Neural crest cell (in vitro differentiated cells): Measurements from ENCODE around the gene STEAP1. TPM values are rescaled to one million over a fixed set of nuclear protein-coding genes. Genes with fewer than 3 reads are reported as not detected.

ENCODE experiments used
- DNase-seq: peaks from one replicate; pipeline ENCODE4 v3.0.0; 2021; ENCODE audit warnings: low read depth, mixed read lengths, low spot score
- H3K27ac Mint-ChIP-seq: one replicate; pipeline ENCODE4 v1.8.0; 2021; ENCODE audit warnings: mild to moderate bottlenecking, mixed read lengths; ENCODE audit not compliant: unreplicated experiment
- H3K27me3 Mint-ChIP-seq: 2 replicates; pipeline ENCODE4 v1.8.0; 2021; ENCODE audit warnings: low read depth, mild to moderate bottlenecking, mixed read lengths
- H3K36me3 Mint-ChIP-seq: 2 replicates; pipeline ENCODE4 v1.8.0; 2021; ENCODE audit warnings: low read depth, mild to moderate bottlenecking, mixed read lengths
- H3K4me1 Mint-ChIP-seq: 2 replicates; pipeline ENCODE4 v1.8.0; 2021; ENCODE audit warnings: mixed read lengths
- H3K4me3 Mint-ChIP-seq: one replicate; pipeline ENCODE4 v1.8.0; 2021; ENCODE audit warnings: mild to moderate bottlenecking, mixed read lengths
- H3K9me3 Mint-ChIP-seq: 2 replicates; pipeline ENCODE4 v1.8.0; 2021; ENCODE audit warnings: mixed read lengths
- total RNA-seq: library from RNA; stranded (reverse); gene quantifications from 2 replicates; pipeline ENCODE4 v1.2.1, GENCODE V29; 2021
- TF ChIP-seq, protein P1 (sequence below): fragments of 200-600 bp; sonication (generic); conservative IDR thresholded peaks from 2 replicates; pipeline ENCODE4 v1.5.0; 2021; ENCODE audit warnings: antibody characterized with exemption, mild to moderate bottlenecking

Gene STEAP1
- total RNA-seq, 1 donor from 2014 or later = 2.4 TPM

GRCh38 chr7:90190995-90191394 is 36.7 kb downstream of the STEAP1 start:
- Mint-ChIP-seq H3K4me1 (no peaks in the 10 kb centered on the region), H3K9me3 (peaks cover 4% of the 10 kb centered on the region)
- TF ChIP-seq, protein P1, sequence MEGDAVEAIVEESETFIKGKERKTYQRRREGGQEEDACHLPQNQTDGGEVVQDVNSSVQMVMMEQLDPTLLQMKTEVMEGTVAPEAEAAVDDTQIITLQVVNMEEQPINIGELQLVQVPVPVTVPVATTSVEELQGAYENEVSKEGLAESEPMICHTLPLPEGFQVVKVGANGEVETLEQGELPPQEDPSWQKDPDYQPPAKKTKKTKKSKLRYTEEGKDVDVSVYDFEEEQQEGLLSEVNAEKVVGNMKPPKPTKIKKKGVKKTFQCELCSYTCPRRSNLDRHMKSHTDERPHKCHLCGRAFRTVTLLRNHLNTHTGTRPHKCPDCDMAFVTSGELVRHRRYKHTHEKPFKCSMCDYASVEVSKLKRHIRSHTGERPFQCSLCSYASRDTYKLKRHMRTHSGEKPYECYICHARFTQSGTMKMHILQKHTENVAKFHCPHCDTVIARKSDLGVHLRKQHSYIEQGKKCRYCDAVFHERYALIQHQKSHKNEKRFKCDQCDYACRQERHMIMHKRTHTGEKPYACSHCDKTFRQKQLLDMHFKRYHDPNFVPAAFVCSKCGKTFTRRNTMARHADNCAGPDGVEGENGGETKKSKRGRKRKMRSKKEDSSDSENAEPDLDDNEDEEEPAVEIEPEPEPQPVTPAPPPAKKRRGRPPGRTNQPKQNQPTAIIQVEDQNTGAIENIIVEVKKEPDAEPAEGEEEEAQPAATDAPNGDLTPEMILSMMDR = no peak

DNA sequence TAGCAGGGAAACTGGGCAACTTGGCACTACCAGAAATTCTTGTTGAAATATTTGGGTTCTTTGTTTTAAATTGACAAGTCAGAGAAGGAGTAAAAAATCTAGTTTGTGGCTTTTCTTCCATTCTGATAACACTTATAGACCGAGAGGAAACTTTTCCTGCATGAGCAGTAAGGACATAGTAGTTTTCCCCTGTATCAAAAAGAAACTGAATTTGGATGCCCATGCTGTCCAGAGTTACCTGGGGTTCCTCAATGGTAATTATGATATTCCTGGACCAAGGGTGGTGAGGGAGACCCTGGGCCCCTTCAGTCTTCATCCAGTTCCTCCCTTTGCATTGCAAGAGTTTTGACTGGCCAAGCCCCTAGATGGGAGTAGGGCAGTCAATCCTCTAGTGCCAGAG is 37.4 kb downstream of the STEAP1 start:
- no peaks in the 10 kb centered on the region for H3K36me3 Mint-ChIP-seq
- no peaks in the 10 kb centered on the region for H3K27me3 Mint-ChIP-seq
- DNase-seq = no peak
- no peaks in the 10 kb centered on the region for H3K4me1 Mint-ChIP-seq
- H3K9me3 Mint-ChIP-seq = peaks cover 4% of the 10 kb centered on the region
- TF ChIP-seq, protein P1 = no peak
- no peak overlapping the region for H3K4me3 Mint-ChIP-seq
- no peak overlapping the region for H3K27ac Mint-ChIP-seq

More at GRCh38 chr7:90190995-90191394, 36.7 kb downstream of the STEAP1 start:
- Mint-ChIP-seq H3K4me3 (no peak overlapping the region), H3K27ac (no peak overlapping the region), H3K36me3 (no peaks in the 10 kb centered on the region), H3K27me3 (no peaks in the 10 kb centered on the region)
- no peak for DNase-seq

DNA sequence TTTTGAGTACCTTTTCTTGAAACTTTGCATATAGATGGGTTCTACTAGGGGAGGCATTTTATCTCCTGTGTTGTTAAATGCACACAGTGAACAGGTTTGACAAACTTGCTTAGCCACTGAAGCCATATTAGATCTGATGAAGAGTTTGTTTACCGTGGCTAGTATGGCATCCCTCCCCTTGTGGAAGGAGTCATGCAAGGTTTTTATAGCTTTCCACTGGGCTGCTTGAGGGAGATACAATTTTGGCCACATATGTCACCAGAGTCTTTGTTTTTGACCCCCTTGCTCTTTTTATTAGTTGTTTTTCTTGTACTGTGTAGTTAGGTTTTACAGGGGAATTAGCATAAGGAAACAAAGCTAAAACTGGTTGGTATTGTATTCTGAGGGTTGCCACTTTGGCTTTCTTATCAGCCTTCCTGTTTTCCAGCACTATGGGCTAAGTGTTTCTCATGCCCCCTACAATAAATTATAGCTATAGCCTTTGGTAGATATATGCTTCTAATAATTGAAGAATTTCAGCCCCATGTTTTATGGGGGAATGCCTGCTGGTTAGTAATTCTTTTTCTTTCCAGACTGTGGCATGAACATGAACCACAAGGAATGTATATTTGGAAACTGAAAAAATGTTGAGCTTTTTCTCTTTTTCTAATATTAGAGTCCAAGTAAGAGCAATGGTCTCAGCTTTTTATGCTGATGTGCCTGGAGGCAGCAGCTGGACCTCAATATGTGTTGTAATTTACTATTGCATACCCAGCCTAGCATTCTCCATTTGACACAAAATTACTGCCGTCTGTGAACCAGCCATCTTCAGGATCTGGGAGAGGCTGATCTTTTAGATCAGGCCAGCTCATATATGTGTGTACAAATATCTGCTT is 38.8 kb downstream of the STEAP1 start:
- Mint-ChIP-seq H3K27me3 (no peaks in the 10 kb centered on the region), H3K36me3 (no peaks in the 10 kb centered on the region), H3K27ac (no peak overlapping the region), H3K9me3 (peaks cover 4% of the 10 kb centered on the region), H3K4me3 (no peak overlapping the region), H3K4me1 (no peaks in the 10 kb centered on the region)
- no peak for DNase-seq
- TF ChIP-seq, protein P1 = no peak

GRCh38 chr7:90194911-90195809 is 40.9 kb downstream of the STEAP1 start:
- H3K9me3 Mint-ChIP-seq = peaks cover under 1% of the 10 kb centered on the region
- DNase-seq = no peak
- no peaks in the 10 kb centered on the region for H3K27me3 Mint-ChIP-seq
- H3K4me3 Mint-ChIP-seq = no peak overlapping the region
- no peaks in the 10 kb centered on the region for H3K36me3 Mint-ChIP-seq
- TF ChIP-seq, protein P1 = no peak
- H3K4me1 Mint-ChIP-seq = no peaks in the 10 kb centered on the region
- no peak overlapping the region for H3K27ac Mint-ChIP-seq

DNA sequence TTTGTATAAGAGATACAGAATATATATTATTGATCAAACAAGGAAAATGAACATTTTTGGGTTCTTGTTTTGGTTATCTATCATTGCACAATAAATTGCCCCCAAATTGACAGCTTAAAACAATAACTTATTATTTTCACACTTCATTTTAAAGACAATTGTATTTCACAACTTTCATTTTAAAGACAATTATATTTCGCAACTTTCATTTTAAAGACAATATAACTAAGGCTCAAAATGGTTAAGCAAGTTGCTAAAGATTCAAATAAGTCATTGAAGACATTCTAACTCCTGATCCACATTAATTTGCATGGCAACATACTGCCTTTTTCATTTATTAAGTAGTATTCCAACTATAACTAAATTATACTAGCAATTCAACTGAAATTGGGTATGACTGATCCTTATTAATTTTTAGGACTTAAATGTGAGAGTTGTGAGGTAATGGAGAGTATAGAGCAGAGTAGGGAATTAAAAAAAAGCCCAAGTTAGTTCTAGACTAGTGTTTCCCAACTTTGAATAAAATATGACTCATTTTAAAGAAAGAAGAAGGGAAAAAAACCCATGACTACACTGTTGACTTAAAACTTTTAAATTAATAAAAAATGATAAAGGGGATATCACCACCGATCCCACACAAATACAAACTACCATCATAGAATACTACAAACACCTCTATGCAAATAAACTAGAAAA is 47.4 kb downstream of the STEAP1 start:
- Mint-ChIP-seq H3K27ac (no peak overlapping the region), H3K4me1 (no peaks in the 10 kb centered on the region), H3K36me3 (peaks cover 2% of the 10 kb centered on the region), H3K4me3 (no peak overlapping the region), H3K9me3 (peaks cover 2% of the 10 kb centered on the region), H3K27me3 (peaks cover 3% of the 10 kb centered on the region)
- no peak for DNase-seq
- TF ChIP-seq, protein P1 = no peak
